CD4-positive, alpha-beta T cell (primary cell): ENCODE measurements around the gene IL11. TPM values are rescaled to one million over a fixed set of nuclear protein-coding genes. Genes with fewer than 3 reads are reported as not detected.

Source experiments
- ATAC-seq: fragments of 200-7000 bp; cut with Tn5 transposase; one replicate; pipeline ENCODE4 v1.10.0; 2022; ENCODE audit warnings: mild to moderate bottlenecking; ENCODE audit not compliant: poor library complexity
- CTCF ChIA-PET: fragments of 350-600 bp; sonication (Branson Sonifier 250); formaldehyde crosslinking; loops from one replicate; lab custom pipeline; 2021; ENCODE audit warnings: antibody characterized with exemption, inconsistent platforms; lab: Charles Lee
- POLR2A ChIA-PET: fragments of 350-600 bp; sonication (Branson Sonifier 250); formaldehyde crosslinking; loops from one replicate; lab custom pipeline; 2021; ENCODE audit warnings: antibody characterized with exemption, inconsistent platforms; lab: Charles Lee
- DNase-seq, 14 experiments: peaks; one replicate each; pipeline ENCODE4 v3.0.0-alpha.2; 2013 to 2020; ENCODE audit warnings: mixed read lengths in 2 of 14
- H3K27ac ChIP-seq, 2 donors: one replicate each; pipeline versions ENCODE4 v1.5.1 to v1.7.0; 2013; ENCODE audit warnings: low read length in 2 of 2, low read depth in 1 of 2, mild to moderate bottlenecking in 1 of 2
- H3K27me3 ChIP-seq, 2 experiments: 1 replicate in 1 of 2; 2 replicates in 1 of 2; pipeline versions ENCODE4 v1.6.1 to v1.7.0; 2013; ENCODE audit warnings: low read length in 2 of 2, control low read depth in 1 of 2, mild to moderate bottlenecking in 1 of 2, moderate library complexity in 1 of 2; ENCODE audit not compliant: insufficient read depth in 2 of 2, control insufficient read depth in 1 of 2
- H3K36me3 ChIP-seq: one replicate; pipeline ENCODE4 v1.6.1; 2013; ENCODE audit warnings: low read length, control low read depth; ENCODE audit not compliant: insufficient read depth
- H3K4me1 ChIP-seq: one replicate; pipeline ENCODE4 v1.6.1; 2013; ENCODE audit warnings: low read length, control low read depth; ENCODE audit not compliant: insufficient read depth
- H3K4me3 ChIP-seq: one replicate; pipeline ENCODE4 v1.5.1; 2013; ENCODE audit warnings: mild to moderate bottlenecking, low read length, moderate library complexity
- H3K9me3 ChIP-seq, 2 experiments: 1 replicate in 1 of 2; 2 replicates in 1 of 2; pipeline versions ENCODE4 v1.6.1 to v1.7.0; 2013; ENCODE audit warnings: low read length in 2 of 2, mild to moderate bottlenecking in 2 of 2, control low read depth in 1 of 2, moderate library complexity in 1 of 2; ENCODE audit not compliant: control insufficient read depth in 1 of 2, insufficient read depth in 1 of 2
- H3K27ac Mint-ChIP-seq: one replicate; pipeline ENCODE4 v1.8.0; 2020; ENCODE audit warnings: mixed read lengths
- H3K27me3 Mint-ChIP-seq: one replicate; pipeline ENCODE4 v1.8.0; 2021; ENCODE audit warnings: mixed read lengths
- H3K36me3 Mint-ChIP-seq: one replicate; pipeline ENCODE4 v1.8.0; 2021; ENCODE audit warnings: low read depth, mixed read lengths
- H3K4me1 Mint-ChIP-seq: one replicate; pipeline ENCODE4 v1.8.0; 2021; ENCODE audit warnings: low read depth, mixed read lengths
- H3K4me3 Mint-ChIP-seq: one replicate; pipeline ENCODE4 v1.8.0; 2020; ENCODE audit warnings: mild to moderate bottlenecking, mixed read lengths
- H3K9me3 Mint-ChIP-seq: one replicate; pipeline ENCODE4 v1.8.0; 2020; ENCODE audit warnings: mixed read lengths
- CTCF ChIP-seq: fragments of 200-600 bp; IDR thresholded peaks from one replicate; pipeline ENCODE4 v1.8.0; 2022; ENCODE audit warnings: antibody characterized with exemption, mild to moderate bottlenecking
- intact Hi-C, 2 experiments: fragments of 100-400 bp; cut with DNase I in 1 of 2; cut with micrococcal nuclease in 1 of 2; formaldehyde crosslinking; loops; one replicate each; pipeline versions ENCODE4 v1.15.1 to v1.9.0; 2023 to 2025; cut with DNase I, micrococcal nuclease
- total RNA-seq, 174 experiments: library from RNA in 2 of 174; stranded (reverse) in 2 of 174; gene quantifications; one replicate each; pipeline ENCODE4 v1.2.3 and lab custom pipeline; 2021 to 2026

Gene IL11
- total RNA-seq, 2 experiments from 2014 or later, result 0.22 to 0.92 TPM

GRCh38 chr19:55353803-55354697, 16.2 kb downstream of the IL11 start:
- Mint-ChIP-seq H3K27ac (no peak overlapping the region), H3K36me3 (no peaks in the 10 kb centered on the region), H3K4me1 (peaks cover 25% of the 10 kb centered on the region), H3K9me3 (no peaks in the 10 kb centered on the region), H3K27me3 (peaks cover 58% of the 10 kb centered on the region), H3K4me3 (peak overlapping the region; percentile 51)
- Histone ChIP-seq H3K9me3 (peaks cover 0 to 27% of the 10 kb centered on the region in 2 experiments), H3K36me3 (no peaks in the 10 kb centered on the region), H3K4me1 (peaks cover 29% of the 10 kb centered on the region), H3K4me3 (peak overlapping the region; percentile 54), H3K27ac (no peak overlapping the region), H3K27me3 (peaks cover 34% of the 10 kb centered on the region in 2 experiments)
- POLR2A ChIA-PET, result interaction anchor here (1.4 kb wide), 1 partner anchor 30 kb away, joined by 6 read pairs; the partner anchor contains the start of gene TMEM238
- peak; percentile 30 to 85 (median 60) for DNase-seq
- CTCF ChIA-PET, result no interaction called here
- intact Hi-C loops, result loop anchor here (1.0 to 5.0 kb wide), 3 partner anchors 14 to 33 kb away; partner anchors contain the start of genes KMT5C (in 1 of the 2) and RPL28 (in 1 of the 2)
- no peak for TF ChIP-seq CTCF
- ATAC-seq, result peak; percentile 67

GRCh38 chr19:55353356-55353802, 16.9 kb downstream of the IL11 start:
- ChIA-PET POLR2A (interaction anchor here (1.4 kb wide), 1 partner anchor 31 kb away, joined by 6 read pairs; the partner anchor contains the start of gene TMEM238), CTCF (no interaction called here)
- intact Hi-C loops, result loop anchor here in 1 of 2 experiments (5.0 kb wide), 1 partner anchor 34 kb away; the partner anchor contains the start of gene RPL28
- Mint-ChIP-seq H3K36me3 (no peaks in the 10 kb centered on the region), H3K4me1 (peaks cover 25% of the 10 kb centered on the region), H3K4me3 (peak overlapping the region; percentile 70), H3K27me3 (peaks cover 58% of the 10 kb centered on the region), H3K9me3 (no peaks in the 10 kb centered on the region), H3K27ac (no peak overlapping the region)
- H3K9me3 ChIP-seq, result peaks cover 0 to 28% of the 10 kb centered on the region in 2 experiments
- H3K27ac ChIP-seq, result no peak overlapping the region
- H3K4me1 ChIP-seq, result peaks cover 29% of the 10 kb centered on the region
- no peaks in the 10 kb centered on the region for H3K36me3 ChIP-seq
- peak; percentile 12 for ATAC-seq
- H3K4me3 ChIP-seq, result peak overlapping the region; percentile 54
- H3K27me3 ChIP-seq, result peaks cover 34% of the 10 kb centered on the region in 2 experiments
- no peak for DNase-seq
- no peak for TF ChIP-seq CTCF

- H3K36me3 ChIP-seq, result no peaks in the 10 kb centered on the region
- Mint-ChIP-seq H3K4me3 (peak overlapping the region; percentile 70), H3K9me3 (no peaks in the 10 kb centered on the region), H3K36me3 (no peaks in the 10 kb centered on the region), H3K27ac (no peak overlapping the region), H3K27me3 (peaks cover 58% of the 10 kb centered on the region), H3K4me1 (peaks cover 25% of the 10 kb centered on the region)
- DNase-seq (no peak), ATAC-seq (no peak)
- peaks cover 0 to 31% of the 10 kb centered on the region in 2 experiments for H3K9me3 ChIP-seq
- no peak overlapping the region for H3K4me3 ChIP-seq
- no peak overlapping the region for H3K27ac ChIP-seq
- H3K4me1 ChIP-seq, result peaks cover 29% of the 10 kb centered on the region
- intact Hi-C loops, result loop anchor here in 1 of 2 experiments (5.0 kb wide), 1 partner anchor 35 kb away; the partner anchor contains the start of gene RPL28
- CTCF ChIA-PET, result interaction anchor here (1.3 kb wide), 1 partner anchor 13 kb away, joined by 3 read pairs; no protein-coding TSS in a partner anchor
- peaks cover 34% of the 10 kb centered on the region in 2 experiments for H3K27me3 ChIP-seq
- POLR2A ChIA-PET, result interaction anchor here (0.6 to 1.4 kb wide), 3 partner anchors 8 to 32 kb away, joined by 3 to 6 read pairs (median 3); partner anchors contain the start of genes KMT5C and TMEM238
- TF ChIP-seq CTCF, result no peak
These were observed 17.6 kb downstream of the IL11 start for GRCh38 chr19:55352549-55353145.
